ENCODE measurements around the gene RNF25. TPM values are rescaled to one million over a fixed set of nuclear protein-coding genes. Genes with fewer than 3 reads are reported as not detected.

Gene RNF25
- total RNA-seq, 1 experiment from 2014 or later, result 32.1 TPM

- H3K27me3 ChIP-seq (replicated peaks; ENCODE audit: control insufficient read depth, insufficient read depth, low read length), result no peaks in the 10 kb centered on the region
- CTCF ChIA-PET, result no interaction called here
- H3K4me3 ChIP-seq (ENCODE audit: low read depth, low read length), result no peak overlapping the region
- Mint-ChIP-seq H3K27ac (ENCODE audit: unreplicated experiment) (no peak overlapping the region), H3K27me3 (ENCODE audit: insufficient read depth, unreplicated experiment) (no peaks in the 10 kb centered on the region), H3K4me3 (ENCODE audit: unreplicated experiment) (no peak overlapping the region), H3K9me3 (ENCODE audit: unreplicated experiment) (no peaks in the 10 kb centered on the region), H3K4me1 (ENCODE audit: low read depth, unreplicated experiment) (no peaks in the 10 kb centered on the region), H3K36me3 (ENCODE audit: insufficient read depth, unreplicated experiment) (peaks cover 40% of the 10 kb centered on the region)
- no peak for DNase-seq
- no TSS peak for BruUV-seq (replicated peaks)
- H3K36me3 ChIP-seq (ENCODE audit: control insufficient read depth, insufficient read depth, low read length), result peaks cover 3% of the 10 kb centered on the region; the same call in 1 of the 2 replicates
- no peak for TF ChIP-seq CTCF (IDR thresholded peaks at IDR 0.05; ENCODE audit: insufficient read depth in 1 of 2, low read depth in 1 of 2, low read length in 1 of 2, severe bottlenecking in 1 of 2, unreplicated experiment in 1 of 2)
- no peaks in the 10 kb centered on the region for H3K9me3 ChIP-seq
- H3K4me1 ChIP-seq, result no peaks in the 10 kb centered on the region
- intact Hi-C loops (cut with micrococcal nuclease; ENCODE audit: unreplicated experiment), result no loop called here
- POLR2A ChIA-PET, result no interaction called here
These were observed 36.1 kb downstream of the RNF25 start for GRCh38 chr2:218635719-218636118.

GRCh38 chr2:218631837-218632236, 40.0 kb downstream of the RNF25 start:
- Mint-ChIP-seq H3K27ac (ENCODE audit: unreplicated experiment) (no peak overlapping the region), H3K4me1 (ENCODE audit: low read depth, unreplicated experiment) (no peaks in the 10 kb centered on the region), H3K9me3 (ENCODE audit: unreplicated experiment) (no peaks in the 10 kb centered on the region), H3K27me3 (ENCODE audit: insufficient read depth, unreplicated experiment) (no peaks in the 10 kb centered on the region), H3K36me3 (ENCODE audit: insufficient read depth, unreplicated experiment) (peaks cover 14% of the 10 kb centered on the region), H3K4me3 (ENCODE audit: unreplicated experiment) (no peak overlapping the region)
- Histone ChIP-seq H3K27me3 (replicated peaks; ENCODE audit: control insufficient read depth, insufficient read depth, low read length) (no peaks in the 10 kb centered on the region), H3K9me3 (no peaks in the 10 kb centered on the region), H3K4me3 (ENCODE audit: low read depth, low read length) (no peak overlapping the region), H3K36me3 (ENCODE audit: control insufficient read depth, insufficient read depth, low read length) (no peaks in the 10 kb centered on the region; the same call in 1 of the 2 replicates), H3K4me1 (no peaks in the 10 kb centered on the region)
- intact Hi-C loops (cut with micrococcal nuclease; ENCODE audit: unreplicated experiment), result no loop called here
- BruUV-seq (replicated peaks), result no TSS peak
- DNase-seq, result no peak
- no peak for TF ChIP-seq CTCF (IDR thresholded peaks at IDR 0.05; ENCODE audit: insufficient read depth in 1 of 2, low read depth in 1 of 2, low read length in 1 of 2, severe bottlenecking in 1 of 2, unreplicated experiment in 1 of 2)
- POLR2A ChIA-PET, result no interaction called here
- CTCF ChIA-PET, result no interaction called here

- Histone ChIP-seq H3K36me3 (ENCODE audit: control insufficient read depth, insufficient read depth, low read length) (no peaks in the 10 kb centered on the region), H3K9me3 (no peaks in the 10 kb centered on the region), H3K4me3 (ENCODE audit: low read depth, low read length) (no peak overlapping the region), H3K4me1 (no peaks in the 10 kb centered on the region), H3K27me3 (replicated peaks; ENCODE audit: control insufficient read depth, insufficient read depth, low read length) (no peaks in the 10 kb centered on the region)
- intact Hi-C loops (cut with micrococcal nuclease; ENCODE audit: unreplicated experiment), result no loop called here
- Mint-ChIP-seq H3K27me3 (ENCODE audit: insufficient read depth, unreplicated experiment) (no peaks in the 10 kb centered on the region), H3K4me1 (ENCODE audit: low read depth, unreplicated experiment) (no peaks in the 10 kb centered on the region), H3K9me3 (ENCODE audit: unreplicated experiment) (no peaks in the 10 kb centered on the region), H3K27ac (ENCODE audit: unreplicated experiment) (no peak overlapping the region), H3K4me3 (ENCODE audit: unreplicated experiment) (no peak overlapping the region), H3K36me3 (ENCODE audit: insufficient read depth, unreplicated experiment) (no peaks in the 10 kb centered on the region)
- TF ChIP-seq CTCF (IDR thresholded peaks at IDR 0.05; ENCODE audit: insufficient read depth in 1 of 2, low read depth in 1 of 2, low read length in 1 of 2, severe bottlenecking in 1 of 2, unreplicated experiment in 1 of 2), result no peak
- POLR2A ChIA-PET, result interaction anchor here (1.2 kb wide), 1 partner anchor 37 kb away, joined by 3 read pairs; no protein-coding TSS in a partner anchor
- no peak for DNase-seq
- BruUV-seq (replicated peaks), result no TSS peak
- CTCF ChIA-PET, result no interaction called here
These were observed 43.9 kb downstream of the RNF25 start for GRCh38 chr2:218627939-218628338.

Measured in Caco-2 (cell line).